IMR-90 (cell line): ENCODE results near the gene CFAP61. TPM values are rescaled to one million over a fixed set of nuclear protein-coding genes. Genes with fewer than 3 reads are reported as not detected.

Experiments
- ATAC-seq: fragments of 200-7000 bp; cut with Tn5 transposase; 2 replicates; pipeline ENCODE4 v1.9.1; 2020; ENCODE audit warnings: low read depth, mild to moderate bottlenecking, moderate library complexity
- BruUV-seq: library from RNA; stranded (reverse); fragments of 400-500 nt; replicated peaks from 2 replicates; lab custom pipeline; 2021; lab: Mats Ljungman, UMichigan
- CTCF ChIA-PET: fragments of 300-600 bp; formaldehyde crosslinking; extraction: SDS; loops from one replicate; lab custom pipeline; 2021; ENCODE audit warnings: antibody characterized with exemption; lab: Yijun Ruan, JAX
- POLR2A ChIA-PET: fragments of 300-600 bp; sonication (Branson Sonifier 250); formaldehyde crosslinking; loops from one replicate; lab custom pipeline; 2022; ENCODE audit warnings: antibody characterized with exemption; ENCODE audit not compliant: unreplicated experiment; lab: Charles Lee
- DNase-seq: peaks from one replicate; pipeline ENCODE4 v3.0.0; 2013
- H2AFZ ChIP-seq: replicated peaks from 2 replicates; pipeline ENCODE3; 2013; ENCODE audit warnings: low read length, mild to moderate bottlenecking; ENCODE audit not compliant: poor library complexity
- H2AK5ac ChIP-seq: 2 replicates; pipeline ENCODE4 v1.6.1; 2013; ENCODE audit warnings: low read depth, low read length, inconsistent platforms
- H2AK9ac ChIP-seq: replicated peaks from 2 replicates; pipeline ENCODE3; 2013; ENCODE audit warnings: mild to moderate bottlenecking, low read depth, low read length, moderate library complexity; ENCODE audit not compliant: poor library complexity
- H2BK120ac ChIP-seq: 2 replicates; pipeline ENCODE4 v1.6.1; 2013; ENCODE audit warnings: low read depth, low read length, inconsistent platforms
- H2BK15ac ChIP-seq: 3 replicates; pipeline ENCODE4 v1.6.1; 2013; ENCODE audit warnings: low read depth, low read length, inconsistent platforms
- H2BK20ac ChIP-seq: 2 replicates; pipeline ENCODE4 v1.6.1; 2013; ENCODE audit warnings: low read depth, mild to moderate bottlenecking, inconsistent platforms, low read length, moderate library complexity
- H2BK5ac ChIP-seq: 2 replicates; pipeline ENCODE4 v1.6.1; 2013; ENCODE audit warnings: mild to moderate bottlenecking, low read depth, low read length, inconsistent platforms; ENCODE audit not compliant: poor library complexity, severe bottlenecking
- H3K14ac ChIP-seq: replicated peaks from 2 replicates; pipeline ENCODE4 v1.6.1; 2013; ENCODE audit warnings: low read depth, low read length, inconsistent platforms
- H3K18ac ChIP-seq: 2 replicates; pipeline ENCODE4 v1.6.1; 2013; ENCODE audit warnings: low read depth, low read length, control low read depth
- H3K23ac ChIP-seq: 2 replicates; pipeline ENCODE4 v1.6.1; 2013; ENCODE audit warnings: low read depth, low read length, inconsistent platforms
- H3K27ac ChIP-seq: 2 replicates; pipeline ENCODE4 v1.5.1; 2013; ENCODE audit warnings: mild to moderate bottlenecking, control low read depth, low read length; ENCODE audit not compliant: insufficient read depth
- H3K27me3 ChIP-seq: 2 replicates; pipeline ENCODE4 v1.6.1; 2013; ENCODE audit warnings: low read length; ENCODE audit not compliant: control insufficient read depth, insufficient read depth
- H3K36me3 ChIP-seq: 2 replicates; pipeline ENCODE4 v1.6.1; 2013; ENCODE audit warnings: low read length, mixed read lengths; ENCODE audit not compliant: control insufficient read depth, insufficient read depth
- H3K4ac ChIP-seq: 2 replicates; pipeline ENCODE4 v1.6.1; 2013; ENCODE audit warnings: low read depth, low read length, inconsistent platforms
- H3K4me1 ChIP-seq: 2 replicates; pipeline ENCODE4 v1.6.1; 2013; ENCODE audit warnings: low read length, mixed read lengths; ENCODE audit not compliant: control insufficient read depth, insufficient read depth
- H3K4me2 ChIP-seq: 2 replicates; pipeline ENCODE4 v1.6.1; 2013; ENCODE audit warnings: low read depth, mild to moderate bottlenecking, control low read depth, low read length, moderate library complexity
- H3K4me3 ChIP-seq: 2 replicates; pipeline ENCODE4 v1.5.1; 2013; ENCODE audit warnings: low read depth, mild to moderate bottlenecking, control low read depth, low read length, moderate library complexity; ENCODE audit not compliant: insufficient read depth
- H3K56ac ChIP-seq: 2 replicates; pipeline ENCODE4 v1.6.1; 2013; ENCODE audit warnings: low read length, inconsistent platforms; ENCODE audit not compliant: insufficient read depth; ENCODE audit errors: extremely low read depth
- H3K79me1 ChIP-seq, 2 experiments: 2 replicates each; pipeline ENCODE4 v1.6.1; 2013; ENCODE audit warnings: low read length in 2 of 2, inconsistent platforms in 1 of 2, low read depth in 1 of 2
- H3K9ac ChIP-seq: 2 replicates; pipeline ENCODE4 v1.6.1; 2013; ENCODE audit warnings: low read depth, low read length, control low read depth
- H3K9me1 ChIP-seq: 2 replicates; pipeline ENCODE4 v1.6.1; 2013; ENCODE audit warnings: low read length, inconsistent platforms; ENCODE audit not compliant: insufficient read depth
- H3K9me3 ChIP-seq: 2 replicates; pipeline ENCODE4 v1.6.1; 2013; ENCODE audit warnings: low read length; ENCODE audit not compliant: control insufficient read depth, insufficient read depth
- H4K20me1 ChIP-seq: 2 replicates; pipeline ENCODE4 v1.6.1; 2013; ENCODE audit warnings: low read length, inconsistent platforms; ENCODE audit not compliant: insufficient read depth
- H4K5ac ChIP-seq: 2 replicates; pipeline ENCODE4 v1.6.1; 2013; ENCODE audit warnings: mild to moderate bottlenecking, low read depth, low read length, control low read depth
- H4K8ac ChIP-seq, 2 experiments: 2 replicates each; pipeline ENCODE4 v1.6.1; 2013; ENCODE audit warnings: low read depth in 2 of 2, low read length in 2 of 2, control low read depth in 1 of 2, inconsistent platforms in 1 of 2
- H4K91ac ChIP-seq: 2 replicates; pipeline ENCODE4 v1.6.1; 2013; ENCODE audit warnings: low read depth, low read length, inconsistent platforms; ENCODE audit not compliant: insufficient read depth
- BHLHE40 ChIP-seq: fragments of 150-350 bp; IDR thresholded peaks from 2 replicates; pipeline ENCODE4 v1.6.1; 2016; ENCODE audit warnings: mild to moderate bottlenecking, low read depth, low read length
- CEBPB ChIP-seq: IDR thresholded peaks from 2 replicates; pipeline ENCODE4 v1.6.1; 2012; ENCODE audit warnings: low read depth, low read length, improper control_type of control experiment
- CHD1 ChIP-seq: IDR thresholded peaks from 2 replicates; pipeline ENCODE4 v1.6.1; 2012; ENCODE audit warnings: low read depth, low read length, improper control_type of control experiment
- ELK1 ChIP-seq: fragments of 150-350 bp; IDR thresholded peaks from 2 replicates; pipeline ENCODE4 v1.6.1; 2016; ENCODE audit warnings: low read depth, mild to moderate bottlenecking, low read length, moderate library complexity, borderline replicate concordance
- FOS ChIP-seq: fragments of 150-350 bp; IDR thresholded peaks from 2 replicates; pipeline ENCODE4 v1.6.1; 2016; ENCODE audit warnings: low read depth, low read length
- MAFK ChIP-seq: IDR thresholded peaks from 2 replicates; pipeline ENCODE4 v1.6.1; 2012; ENCODE audit warnings: low read depth, low read length, improper control_type of control experiment
- MAZ ChIP-seq: IDR thresholded peaks from 2 replicates; pipeline ENCODE4 v1.6.1; 2012; ENCODE audit warnings: low read depth, mild to moderate bottlenecking, low read length, improper control_type of control experiment, moderate library complexity, borderline replicate concordance
- MXI1 ChIP-seq: IDR thresholded peaks from 2 replicates; pipeline ENCODE4 v1.6.1; 2012; ENCODE audit warnings: low read depth, mild to moderate bottlenecking, low read length, moderate library complexity, borderline replicate concordance
- NFE2L2 ChIP-seq: fragments of 150-350 bp; IDR thresholded peaks from 2 replicates; pipeline ENCODE4 v1.6.1; 2016; ENCODE audit warnings: low read depth, mild to moderate bottlenecking, low read length
- POLR2A ChIP-seq: IDR thresholded peaks from 2 replicates; pipeline ENCODE4 v1.6.1; 2012; ENCODE audit warnings: mild to moderate bottlenecking, low read depth, low read length
- RAD21 ChIP-seq: IDR thresholded peaks from 2 replicates; pipeline ENCODE4 v1.6.1; 2012; ENCODE audit warnings: low read length, improper control_type of control experiment
- RCOR1 ChIP-seq: IDR thresholded peaks from 2 replicates; pipeline ENCODE4 v1.6.1; 2012; ENCODE audit warnings: mild to moderate bottlenecking, low read length, improper control_type of control experiment; ENCODE audit not compliant: insufficient replicate concordance
- RFX5 ChIP-seq: IDR thresholded peaks from 2 replicates; pipeline ENCODE4 v1.8.0; 2012; ENCODE audit warnings: low read depth, mild to moderate bottlenecking, low read length, moderate library complexity
- SMC3 ChIP-seq: fragments of 150-350 bp; IDR thresholded peaks from 2 replicates; pipeline ENCODE4 v1.6.1; 2016; ENCODE audit warnings: low read depth, mild to moderate bottlenecking, antibody characterized with exemption, low read length, moderate library complexity
- USF2 ChIP-seq: fragments of 150-350 bp; IDR thresholded peaks from 2 replicates; pipeline ENCODE4 v1.6.1; 2017; ENCODE audit warnings: mild to moderate bottlenecking, antibody characterized with exemption, low read length, low read depth
- WGBS, 2 experiments: methylation state at CpG; one replicate each; pipeline versions ENCODE4 v1.1.5 to v1.1.7; 2013; ENCODE audit warnings: missing lambda C conversion rate in 2 of 2; ENCODE audit not compliant: insufficient read length in 1 of 2; ENCODE audit errors: extremely low coverage in 2 of 2; 5-methylcytosine and 5-hydroxymethylcytosine counted together
- dilution Hi-C: fragments of 300-500 bp; cut with HindIII; formaldehyde crosslinking; loops from one replicate; pipeline ENCODE4 v1.14.3; 2018; ENCODE audit warnings: low sequenced_read_pairs; ENCODE audit not compliant: unreplicated experiment
- in situ Hi-C: fragments of 300-500 bp; cut with MboI; formaldehyde crosslinking; loops from 3 replicates; pipeline ENCODE4 v1.14.3; 2019; ENCODE audit warnings: low sequenced_read_pairs, inconsistent platforms, mixed read lengths
- intact Hi-C: fragments of 100-400 bp; cut with micrococcal nuclease; formaldehyde crosslinking; loops from 2 replicates; pipeline ENCODE4 v1.10.0; 2022
- polyA plus RNA-seq, 3 experiments: library from polyadenylated mRNA; depleted of rRNA; stranded (reverse); fragments of >200 nt; gene quantifications; 2 replicates each; pipeline ENCODE4 v1.2.3, GENCODE V29; 2012; ENCODE audit warnings: low replicate concordance in 1 of 3
- total RNA-seq: library from RNA; depleted of rRNA; stranded (reverse); fragments of >200 nt; gene quantifications from 2 replicates; pipeline ENCODE4 v1.2.3, GENCODE V29; 2012
- TF ChIP-seq, protein P1 (sequence below): conservative IDR thresholded peaks from 2 replicates; pipeline ENCODE4 v1.5.1; 2012; ENCODE audit warnings: mild to moderate bottlenecking, low read depth, low read length, improper control_type of control experiment

CFAP61 gene
- total and polyA plus RNA-seq, 2 of the 4 experiments (the other 2 are of a cell fraction): 0.07 TPM; not detected in 1

DNA sequence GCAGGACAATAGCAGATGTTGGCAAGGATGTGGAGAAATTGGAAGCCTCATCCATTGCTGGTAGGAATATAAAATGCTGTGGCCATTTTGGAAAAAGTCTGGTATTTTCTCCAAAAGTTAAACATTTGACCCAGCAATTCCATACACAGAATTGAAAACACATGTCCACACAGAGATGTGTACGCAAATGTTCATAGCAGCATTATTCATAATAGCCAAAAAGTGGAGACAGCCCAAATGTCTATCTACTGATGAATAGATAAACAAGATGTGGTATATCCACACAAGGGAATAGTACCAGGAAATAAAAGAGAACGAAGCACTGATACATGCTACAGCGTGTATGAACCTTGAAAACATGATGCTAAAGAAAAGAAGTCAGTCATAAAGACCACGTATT is 40.5 kb downstream of the CFAP61 start:
- intact Hi-C loops: no loop called here
- H4K5ac ChIP-seq: no peak overlapping the region
- H3K9me3 ChIP-seq: no peaks in the 10 kb centered on the region
- no peak overlapping the region for H3K4ac ChIP-seq
- TF ChIP-seq SMC3 (no peak), POLR2A (no peak), CEBPB (no peak), ELK1 (no peak), MXI1 (no peak), RAD21 (no peak), MAFK (no peak), FOS (no peak), RCOR1 (no peak), RFX5 (no peak), BHLHE40 (no peak), CHD1 (no peak), MAZ (no peak), NFE2L2 (no peak), USF2 (no peak)
- TF ChIP-seq, protein P1, sequence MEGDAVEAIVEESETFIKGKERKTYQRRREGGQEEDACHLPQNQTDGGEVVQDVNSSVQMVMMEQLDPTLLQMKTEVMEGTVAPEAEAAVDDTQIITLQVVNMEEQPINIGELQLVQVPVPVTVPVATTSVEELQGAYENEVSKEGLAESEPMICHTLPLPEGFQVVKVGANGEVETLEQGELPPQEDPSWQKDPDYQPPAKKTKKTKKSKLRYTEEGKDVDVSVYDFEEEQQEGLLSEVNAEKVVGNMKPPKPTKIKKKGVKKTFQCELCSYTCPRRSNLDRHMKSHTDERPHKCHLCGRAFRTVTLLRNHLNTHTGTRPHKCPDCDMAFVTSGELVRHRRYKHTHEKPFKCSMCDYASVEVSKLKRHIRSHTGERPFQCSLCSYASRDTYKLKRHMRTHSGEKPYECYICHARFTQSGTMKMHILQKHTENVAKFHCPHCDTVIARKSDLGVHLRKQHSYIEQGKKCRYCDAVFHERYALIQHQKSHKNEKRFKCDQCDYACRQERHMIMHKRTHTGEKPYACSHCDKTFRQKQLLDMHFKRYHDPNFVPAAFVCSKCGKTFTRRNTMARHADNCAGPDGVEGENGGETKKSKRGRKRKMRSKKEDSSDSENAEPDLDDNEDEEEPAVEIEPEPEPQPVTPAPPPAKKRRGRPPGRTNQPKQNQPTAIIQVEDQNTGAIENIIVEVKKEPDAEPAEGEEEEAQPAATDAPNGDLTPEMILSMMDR: no peak
- H2AK5ac ChIP-seq: no peak overlapping the region
- H3K36me3 ChIP-seq: no peaks in the 10 kb centered on the region
- no peak overlapping the region for H2BK15ac ChIP-seq
- no peak overlapping the region for H4K8ac ChIP-seq
- H2BK5ac ChIP-seq: no peak overlapping the region
- no peak overlapping the region for H3K9ac ChIP-seq
- H3K23ac ChIP-seq: no peak overlapping the region
- H2AFZ ChIP-seq: no peak overlapping the region
- no peak overlapping the region for H3K14ac ChIP-seq
- H4K91ac ChIP-seq: no peak overlapping the region
- no peak for ATAC-seq
- H3K9me1 ChIP-seq: no peaks in the 10 kb centered on the region
- in situ Hi-C loops: no loop called here
- H3K4me2 ChIP-seq: no peak overlapping the region
- 68% methylated on average over 3 of the region's 4 CpGs; no CpG with 5 or more reads in 1 of the 2 experiments for WGBS, 2 experiments
- H3K79me1 ChIP-seq: no peaks in the 10 kb centered on the region
- DNase-seq: no peak
- ChIA-PET POLR2A (no interaction called here), CTCF (no interaction called here)
- no peak overlapping the region for H2AK9ac ChIP-seq
- H2BK120ac ChIP-seq: no peak overlapping the region
- H3K56ac ChIP-seq: no peak overlapping the region
- BruUV-seq: no TSS peak
- dilution Hi-C loops: no loop called here
- no peak overlapping the region for H2BK20ac ChIP-seq
- no peak overlapping the region for H3K4me3 ChIP-seq
- H3K18ac ChIP-seq: no peak overlapping the region
- H3K27ac ChIP-seq: no peak overlapping the region
- no peaks in the 10 kb centered on the region for H4K20me1 ChIP-seq
- no peaks in the 10 kb centered on the region for H3K4me1 ChIP-seq
- peaks cover 11% of the 10 kb centered on the region for H3K27me3 ChIP-seq
